ENCODE data around the gene SLC35C1. TPM values are rescaled to one million over a fixed set of nuclear protein-coding genes. Genes with fewer than 3 reads are reported as not detected.
A peak's percentile ranks its signal among the peaks of the same experiment; 100 is the strongest.
"Not testable (repeated sequence)": the region's sequence is repeated elsewhere in the genome, so short reads cannot be mapped to it uniquely, and the experiment has no call there.

SLC35C1 gene
- total RNA-seq, 1 donor from 2014 or later, result 8.6 TPM

- H3K9me3 Mint-ChIP-seq, result no peaks in the 10 kb centered on the region
- DNase-seq (no peak), ATAC-seq (ENCODE audit: low read depth) (no peak)
- peaks cover 23% of the 10 kb centered on the region for H3K4me1 Mint-ChIP-seq
- TF ChIP-seq CTCF (IDR thresholded peaks at IDR 0.05), result no peak
- intact Hi-C loops (cut with micrococcal nuclease), result no loop called here
- H3K27ac Mint-ChIP-seq, result no peak overlapping the region
- H3K36me3 Mint-ChIP-seq (ENCODE audit: low read depth), result no peaks in the 10 kb centered on the region
- CTCF ChIA-PET, result interaction anchor here (1.0 kb wide), 1 partner anchor 167 kb away, joined by 5 read pairs; no protein-coding TSS in a partner anchor
- POLR2A ChIA-PET, result no interaction called here
- peaks cover 5% of the 10 kb centered on the region for H3K27me3 Mint-ChIP-seq
- no peak overlapping the region for H3K4me3 Mint-ChIP-seq
These were observed 34.3 kb downstream of the SLC35C1 start for GRCh38 chr11:45839204-45839603.

GRCh38 chr11:45840251-45840650, 35.3 kb downstream of the SLC35C1 start:
- ATAC-seq (ENCODE audit: low read depth); H3K27me3 Mint-ChIP-seq; POLR2A ChIA-PET; DNase-seq; H3K4me3 Mint-ChIP-seq; H3K9me3 Mint-ChIP-seq; H3K27ac Mint-ChIP-seq; H3K36me3 Mint-ChIP-seq (ENCODE audit: low read depth): not testable (repeated sequence)
- CTCF ChIA-PET, result interaction anchor here (0.6 kb wide), 1 partner anchor 56 kb away, joined by 3 read pairs; no protein-coding TSS in a partner anchor
- intact Hi-C loops (cut with micrococcal nuclease), result loop anchor here (10.0 kb wide), 1 partner anchor 775 kb away; the partner anchor contains the start of genes ATG13 and HARBI1
- H3K4me1 Mint-ChIP-seq, result peaks cover 25% of the 10 kb centered on the region

GRCh38 chr11:45843158-45843924, 38.4 kb downstream of the SLC35C1 start:
- intact Hi-C loops (cut with micrococcal nuclease), result loop anchor here (1.0 to 10.0 kb wide), 4 partner anchors 38 to 771 kb away; partner anchors contain the start of genes ATG13, HARBI1 and SLC35C1
- POLR2A ChIA-PET, result interaction anchor here (0.5 to 1.3 kb wide), 5 partner anchors 38 to 841 kb away, joined by 3 to 7 read pairs (median 6); partner anchors contain the start of gene SLC35C1
- Mint-ChIP-seq H3K4me3 (peak overlapping the region; percentile 63), H3K27me3 (no peaks in the 10 kb centered on the region), H3K4me1 (peaks cover 39% of the 10 kb centered on the region), H3K27ac (peak overlapping the region; percentile 87), H3K9me3 (no peaks in the 10 kb centered on the region), H3K36me3 (ENCODE audit: low read depth) (no peaks in the 10 kb centered on the region)
- DNase-seq, result peak; percentile 71
- TF ChIP-seq CTCF (IDR thresholded peaks at IDR 0.05), result peak; percentile 85
- peak; percentile 12 for ATAC-seq (ENCODE audit: low read depth)
- CTCF ChIA-PET, result interaction anchor here (0.7 to 3.4 kb wide), 8 partner anchors 26 to 163 kb away, joined by 3 to 37 read pairs (median 4); partner anchors contain the start of genes PEX16 and SLC35C1

GRCh38 chr11:45844822-45845578, 40.1 kb downstream of the SLC35C1 start:
- Mint-ChIP-seq H3K4me3 (peak overlapping the region; percentile 1), H3K27me3 (no peaks in the 10 kb centered on the region), H3K9me3 (no peaks in the 10 kb centered on the region), H3K36me3 (ENCODE audit: low read depth) (peaks cover 2% of the 10 kb centered on the region), H3K4me1 (peaks cover 49% of the 10 kb centered on the region), H3K27ac (peak overlapping the region; percentile 65)
- TF ChIP-seq CTCF (IDR thresholded peaks at IDR 0.05), result no peak
- intact Hi-C loops (cut with micrococcal nuclease), result loop anchor here (5.0 to 10.0 kb wide), 2 partner anchors 502 to 770 kb away; partner anchors contain the start of genes ATG13, DGKZ and HARBI1
- ATAC-seq (ENCODE audit: low read depth) (no peak), DNase-seq (no peak)
- POLR2A ChIA-PET, result interaction anchor here (0.7 to 2.6 kb wide), 3 partner anchors 27 to 276 kb away, joined by 7 to 20 read pairs (median 8); no protein-coding TSS in a partner anchor
- CTCF ChIA-PET, result interaction anchor here (0.9 kb wide), 1 partner anchor 162 kb away, joined by 5 read pairs; no protein-coding TSS in a partner anchor

- H3K4me3 Mint-ChIP-seq, result peak overlapping the region; percentile 85
- CTCF ChIA-PET, result interaction anchor here (1.1 to 2.1 kb wide), 3 partner anchors 74 to 160 kb away, joined by 4 to 10 read pairs (median 9); no protein-coding TSS in a partner anchor
- peaks cover 11% of the 10 kb centered on the region for H3K36me3 Mint-ChIP-seq (ENCODE audit: low read depth)
- ATAC-seq (ENCODE audit: low read depth) (no peak), DNase-seq (no peak)
- peak overlapping the region; percentile 94 for H3K27ac Mint-ChIP-seq
- POLR2A ChIA-PET, result interaction anchor here (0.6 to 2.6 kb wide), 13 partner anchors 28 to 1000 kb away, joined by 3 to 29 read pairs (median 9); partner anchors contain the start of genes AMBRA1, CKAP5, PEX16 and PHF21A
- H3K9me3 Mint-ChIP-seq, result no peaks in the 10 kb centered on the region
- no peak for TF ChIP-seq CTCF (IDR thresholded peaks at IDR 0.05)
- intact Hi-C loops (cut with micrococcal nuclease), result loop anchor here (2.0 to 10.0 kb wide), 3 partner anchors 39 to 769 kb away; partner anchors contain the start of genes ATG13, DGKZ, HARBI1 and MAPK8IP1
- H3K27me3 Mint-ChIP-seq, result no peaks in the 10 kb centered on the region
- H3K4me1 Mint-ChIP-seq, result peaks cover 61% of the 10 kb centered on the region
These were observed 41.3 kb downstream of the SLC35C1 start for GRCh38 chr11:45846174-45846675.
